GM12878 (cell line): ENCODE measurements around the gene CTXN1. TPM values are rescaled to one million over a fixed set of nuclear protein-coding genes. Genes with fewer than 3 reads are reported as not detected.

ENCODE experiments used
- ATAC-seq: fragments of 200-7000 bp; cut with Tn5 transposase; 3 replicates; pipeline ENCODE4 v1.9.1; 2020; ENCODE audit warnings: mild to moderate bottlenecking, moderate library complexity
- BruUV-seq: library from RNA; stranded (reverse); fragments of 400-500 nt; replicated peaks from 2 replicates; lab custom pipeline; 2021; lab: Mats Ljungman, UMichigan
- CTCF ChIA-PET: fragments of 300-600 bp; sonication (Branson Sonifier 250); formaldehyde crosslinking; extraction: SDS; loops from one replicate; lab custom pipeline; 2021; ENCODE audit warnings: inconsistent platforms; lab: Yijun Ruan, JAX
- POLR2A ChIA-PET: fragments of 350-600 bp; formaldehyde crosslinking; extraction: SDS; loops from one replicate; lab custom pipeline; 2021; ENCODE audit warnings: inconsistent platforms; lab: Charles Lee
- RAD21 ChIA-PET: fragments of 300-600 bp; sonication (Branson Sonifier 250); formaldehyde crosslinking; loops from one replicate; lab custom pipeline; 2023; ENCODE audit warnings: antibody characterized with exemption; ENCODE audit not compliant: unreplicated experiment; lab: Charles Lee
- SMC1A ChIA-PET: fragments of 300-600 bp; sonication (Branson Sonifier 250); formaldehyde crosslinking; loops from one replicate; lab custom pipeline; 2023; ENCODE audit not compliant: unreplicated experiment, uncharacterized antibody; lab: Charles Lee
- DNase-seq: peaks from one replicate; pipeline ENCODE4 v3.0.0-alpha.2; 2011; ENCODE audit warnings: low read depth, low spot score
- FAIRE-seq: peaks from 3 replicates; lab custom pipeline; 2011; peaks lifted over from hg19 to GRCh38; lab: Jason Lieb, UNC
- H2AFZ ChIP-seq: 2 replicates; pipeline ENCODE4 v1.6.0; 2011; ENCODE audit warnings: low read depth, low read length, control low read depth; ENCODE audit not compliant: control insufficient read depth
- H3K27ac ChIP-seq: 2 replicates; pipeline ENCODE4 v1.5.1; 2011; ENCODE audit warnings: control low read depth; ENCODE audit not compliant: control insufficient read depth, insufficient read depth
- H3K27me3 ChIP-seq, 2 experiments: replicated peaks in 1 of 2; 2 replicates each; pipeline versions ENCODE4 v1.6.0 to v1.6.1; 2011; ENCODE audit warnings: low read length in 1 of 2; ENCODE audit not compliant: control insufficient read depth in 2 of 2, insufficient read depth in 2 of 2
- H3K36me3 ChIP-seq, 2 experiments: 2 replicates each; pipeline ENCODE4 v1.5.1; 2011; ENCODE audit warnings: low read length in 1 of 2; ENCODE audit not compliant: control insufficient read depth in 2 of 2, insufficient read depth in 2 of 2
- H3K4me1 ChIP-seq: 2 replicates; pipeline ENCODE4 v1.6.1; 2011; ENCODE audit warnings: mild to moderate bottlenecking, low read length, moderate library complexity, mixed read lengths; ENCODE audit not compliant: control insufficient read depth, insufficient read depth
- H3K4me2 ChIP-seq: 2 replicates; pipeline ENCODE4 v1.6.0; 2011; ENCODE audit warnings: control low read depth; ENCODE audit not compliant: control insufficient read depth, insufficient read depth
- H3K4me3 ChIP-seq: fragments of 200-600 bp; sonication (generic); 2 replicates; pipeline ENCODE4 v1.5.1; 2016
- H3K79me2 ChIP-seq: 2 replicates; pipeline ENCODE4 v1.6.0; 2011; ENCODE audit warnings: low read length; ENCODE audit not compliant: control insufficient read depth, insufficient read depth
- H3K9ac ChIP-seq: 2 replicates; pipeline ENCODE4 v1.8.0; 2011; ENCODE audit warnings: low read length, control low read depth, mixed read lengths; ENCODE audit not compliant: control insufficient read depth, insufficient read depth
- H3K9me3 ChIP-seq: replicated peaks from 3 replicates; pipeline ENCODE4 v1.5.1; 2011; ENCODE audit warnings: mild to moderate bottlenecking, low read length; ENCODE audit not compliant: control insufficient read depth, insufficient read depth
- H4K20me1 ChIP-seq: 2 replicates; pipeline ENCODE4 v1.6.0; 2011; ENCODE audit not compliant: control insufficient read depth, insufficient read depth
- CHD2 ChIP-seq: IDR thresholded peaks from 2 replicates; pipeline ENCODE4 v1.6.1; 2011; ENCODE audit warnings: low read depth, low read length, improper control_type of control experiment, borderline replicate concordance
- CREB1 ChIP-seq: IDR thresholded peaks from 2 replicates; pipeline ENCODE4 v1.6.1; 2012; ENCODE audit warnings: low read depth, mild to moderate bottlenecking, inconsistent platforms
- NR2C1 ChIP-seq: fragments of 450-650 bp; IDR thresholded peaks from 2 replicates; pipeline ENCODE4 v1.6.1; 2017; ENCODE audit warnings: antibody characterized with exemption, mild to moderate bottlenecking, moderate library complexity
- NRF1 ChIP-seq: conservative IDR thresholded peaks from 2 replicates; pipeline ENCODE4 v1.6.1; 2011; ENCODE audit warnings: mild to moderate bottlenecking, low read depth, low read length, improper control_type of control experiment
- POLR2AphosphoS2 ChIP-seq: IDR thresholded peaks from 2 replicates; pipeline ENCODE4 v1.6.1; 2011; ENCODE audit warnings: low read depth, mild to moderate bottlenecking, low read length, improper control_type of control experiment, moderate library complexity
- RBBP5 ChIP-seq: fragments of 200-600 bp; sonication (generic); conservative IDR thresholded peaks from 2 replicates; pipeline ENCODE4 v1.6.1; 2016
- SREBF2 ChIP-seq: IDR thresholded peaks from 2 replicates; pipeline ENCODE4 v1.6.1; 2012; ENCODE audit warnings: mild to moderate bottlenecking, low read length
- TCF12 ChIP-seq: IDR thresholded peaks from 2 replicates; pipeline ENCODE4 v1.6.1; 2011; ENCODE audit warnings: low read depth, mild to moderate bottlenecking, low read length
- TCF3 ChIP-seq: IDR thresholded peaks from 2 replicates; pipeline ENCODE4 v1.6.1; 2012; ENCODE audit warnings: low read depth, mild to moderate bottlenecking, low read length, borderline replicate concordance; ENCODE audit not compliant: insufficient read depth
- ZNF207 ChIP-seq: fragments of 450-650 bp; IDR thresholded peaks from 2 replicates; pipeline ENCODE4 v1.6.1; 2014; ENCODE audit warnings: antibody characterized with exemption, mild to moderate bottlenecking, borderline replicate concordance
- WGBS: methylation state at CpG from one replicate; pipeline ENCODE4 v1.1.6; 2016; ENCODE audit warnings: low lambda C conversion rate; ENCODE audit not compliant: insufficient replicate concordance, insufficient coverage; ENCODE audit errors: missing lambda C conversion rate; 5-methylcytosine and 5-hydroxymethylcytosine counted together
- in situ Hi-C: fragments of 300-500 bp; cut with MboI; formaldehyde crosslinking; loops from 9 replicates; pipeline ENCODE4 v1.14.3; 2018; ENCODE audit warnings: mixed read lengths
- intact Hi-C: fragments of 100-400 bp; cut with micrococcal nuclease; formaldehyde crosslinking; loops from one replicate; pipeline ENCODE4 v1.14.2; 2022; ENCODE audit not compliant: unreplicated experiment
- polyA plus RNA-seq, 11 experiments: library from polyadenylated mRNA; depleted of rRNA in 4 of 11; unstranded in 6 of 11; stranded (reverse) in 5 of 11; fragments of >200 nt; fragmentation: Nextera tagmentation in 4 of 11; fragmentation: Illumina TruSeq in 1 of 11; extraction: Ambion mirVana in 4 of 11; extraction: Trizol in 1 of 11; gene quantifications; 1 replicate in 1 of 11; 2 replicates in 10 of 11; pipeline versions ENCODE4 v1.2.1 to v1.2.3, GENCODE V29; 2011 to 2016; ENCODE audit warnings: inconsistent platforms in 2 of 11, missing spikeins in 2 of 11, low read depth in 1 of 11
- total RNA-seq, 4 experiments: library from RNA; depleted of rRNA in 3 of 4; stranded (reverse); fragments of >200 nt in 3 of 4; fragmentation: Illumina TruSeq in 1 of 4; extraction: Trizol in 1 of 4; gene quantifications; 2 replicates each; pipeline versions ENCODE4 v1.2.1 to v1.2.3, GENCODE V29; 2013 to 2021
- TF ChIP-seq, protein P1 (sequence below): fragments of 450-650 bp; IDR thresholded peaks from 2 replicates; pipeline ENCODE4 v1.6.1; 2017; ENCODE audit warnings: borderline replicate concordance

Gene CTXN1
- total and polyA plus RNA-seq, 10 of the 15 experiments (the other 5 are each of a cell fraction or from before 2014, with no cell fraction given), result 0.04 to 1.0 (median 0.38) TPM; not detected in 4

DNA sequence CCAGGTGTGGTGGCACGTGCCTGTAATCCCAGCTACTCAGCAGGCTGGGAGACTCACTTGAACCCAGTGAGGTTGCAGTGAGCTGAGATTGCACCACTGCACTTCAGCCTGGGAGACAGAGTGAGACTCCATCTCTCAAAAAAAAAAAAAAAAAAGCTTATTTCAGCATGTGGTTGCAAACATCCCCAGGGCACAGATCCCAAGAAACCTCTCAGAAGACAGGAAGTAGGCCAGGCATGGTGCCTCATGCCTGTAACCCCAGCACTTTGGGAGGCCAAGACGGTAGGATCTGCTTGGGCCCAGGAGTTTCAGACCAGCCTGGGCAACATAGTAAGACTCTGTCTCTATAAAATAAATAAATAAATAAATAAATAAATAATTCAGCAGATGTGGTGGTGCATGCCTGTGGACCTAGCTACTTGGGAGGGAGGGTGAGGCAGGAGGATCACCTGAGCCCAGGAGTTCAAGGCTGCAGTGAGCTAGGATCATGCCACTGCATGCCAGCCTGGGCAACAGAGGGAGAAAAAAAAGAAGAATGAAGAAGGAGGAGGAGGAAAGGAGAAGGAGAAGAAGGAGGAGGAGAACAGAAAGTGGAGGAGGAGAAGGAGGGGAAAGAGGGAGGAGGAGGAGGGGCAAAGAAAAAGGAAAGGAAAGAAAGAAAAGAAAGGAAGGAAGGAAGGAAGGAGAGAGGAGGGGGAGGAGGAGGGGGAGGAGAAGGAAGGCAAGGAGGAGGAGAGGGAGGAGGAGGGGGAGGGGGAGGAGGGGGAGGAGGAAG lies 42.0 kb downstream of the CTXN1 start:
- H3K79me2 ChIP-seq, result no peaks in the 10 kb centered on the region
- FAIRE-seq (no peak), DNase-seq (no peak)
- RAD21 ChIA-PET, result interaction anchor here (1.6 kb wide), 1 partner anchor 316 kb away, joined by 3 read pairs; no protein-coding TSS in a partner anchor
- no peak overlapping the region for H2AFZ ChIP-seq
- in situ Hi-C loops (no loop called here), intact Hi-C loops (no loop called here)
- H3K27me3 ChIP-seq, result peaks cover 0 to 2% of the 10 kb centered on the region in 2 experiments; a peak in 2 of 4 replicates
- SMC1A ChIA-PET, result no interaction called here
- CTCF ChIA-PET, result interaction anchor here (0.9 to 1.3 kb wide), 2 partner anchors 11 to 15 kb away, joined by 3 read pairs; no protein-coding TSS in a partner anchor
- no peak overlapping the region for H3K9ac ChIP-seq
- H3K27ac ChIP-seq, result no peak overlapping the region
- H3K4me1 ChIP-seq, result no peaks in the 10 kb centered on the region
- H3K9me3 ChIP-seq, result no peaks in the 10 kb centered on the region
- 42% methylated on average over 2 of the region's 2 CpGs for WGBS
- POLR2A ChIA-PET, result interaction anchor here (0.6 to 1.0 kb wide), 2 partner anchors 20 to 81 kb away, joined by 4 to 7 read pairs; partner anchors contain the start of gene MAP2K7
- no peaks in the 10 kb centered on the region for H3K36me3 ChIP-seq
- no peaks in the 10 kb centered on the region for H4K20me1 ChIP-seq
- TF ChIP-seq NR2C1 (no peak), CHD2 (no peak), POLR2AphosphoS2 (no peak), CREB1 (no peak), ZNF207 (no peak), NRF1 (no peak), SREBF2 (no peak), TCF12 (no peak), RBBP5 (no peak), TCF3 (no peak)
- TF ChIP-seq, protein P1, sequence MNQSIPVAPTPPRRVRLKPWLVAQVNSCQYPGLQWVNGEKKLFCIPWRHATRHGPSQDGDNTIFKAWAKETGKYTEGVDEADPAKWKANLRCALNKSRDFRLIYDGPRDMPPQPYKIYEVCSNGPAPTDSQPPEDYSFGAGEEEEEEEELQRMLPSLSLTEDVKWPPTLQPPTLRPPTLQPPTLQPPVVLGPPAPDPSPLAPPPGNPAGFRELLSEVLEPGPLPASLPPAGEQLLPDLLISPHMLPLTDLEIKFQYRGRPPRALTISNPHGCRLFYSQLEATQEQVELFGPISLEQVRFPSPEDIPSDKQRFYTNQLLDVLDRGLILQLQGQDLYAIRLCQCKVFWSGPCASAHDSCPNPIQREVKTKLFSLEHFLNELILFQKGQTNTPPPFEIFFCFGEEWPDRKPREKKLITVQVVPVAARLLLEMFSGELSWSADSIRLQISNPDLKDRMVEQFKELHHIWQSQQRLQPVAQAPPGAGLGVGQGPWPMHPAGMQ, result no peak
- TF ChIP-seq, all 136 proteins: peak for 0
- ATAC-seq, result no peak
- H3K4me3 ChIP-seq, result no peak overlapping the region
- BruUV-seq, result no TSS peak
- H3K4me2 ChIP-seq, result no peak overlapping the region
